ENCODE results near the gene CDS2. TPM values are rescaled to one million over a fixed set of nuclear protein-coding genes. Genes with fewer than 3 reads are reported as not detected.
A peak's percentile ranks its signal among the peaks of the same experiment; 100 is the strongest.

Gene CDS2
- total and polyA plus RNA-seq, 10 of the 15 experiments (the other 5 are each of a cell fraction or from before 2014, with no cell fraction given) = 11.5 to 94.7 (median 23.1) TPM

DNA sequence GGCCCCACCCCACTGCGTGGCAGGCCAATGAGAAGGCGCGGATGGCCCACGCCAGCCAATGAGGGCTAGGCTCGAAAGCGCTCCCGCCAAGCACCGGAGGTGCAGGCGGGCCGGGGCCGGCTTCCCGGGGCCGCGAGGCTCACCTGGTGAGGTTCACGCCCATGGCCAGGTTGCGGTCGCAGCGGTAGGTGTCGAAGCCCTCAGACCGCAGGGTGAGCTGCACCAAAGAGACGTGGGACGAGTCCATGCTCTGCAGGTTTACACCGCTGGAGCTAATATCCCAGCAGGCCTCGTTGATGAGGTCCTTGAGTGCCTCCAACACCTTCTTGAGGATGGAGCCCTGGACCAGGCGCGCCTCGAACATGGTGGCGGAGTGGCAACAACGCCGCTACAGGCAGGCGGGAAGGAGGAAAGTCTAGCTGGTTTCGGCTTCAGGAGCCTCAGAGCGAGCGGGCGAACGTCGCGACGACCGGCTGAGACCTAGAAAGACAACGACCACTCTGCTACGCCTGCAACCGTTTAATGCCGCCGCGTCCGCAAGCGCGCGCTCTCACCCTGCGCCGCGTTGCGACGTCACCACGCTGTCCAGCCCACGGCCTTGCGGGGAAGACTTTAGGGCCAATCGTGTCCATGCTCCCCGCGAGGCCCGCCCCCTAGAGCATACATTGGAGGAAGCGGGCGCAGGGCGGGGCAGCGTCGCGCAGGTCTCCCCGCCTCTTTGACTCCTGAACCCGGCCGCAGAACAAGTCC, 7.2 kb upstream of the CDS2 start, which contains the start of gene PCNA:
Gene PCNA (minus strand): TSS at position 524 of the 750 bp plus-strand sequence. CDS start 160 bp downstream, at position 364.
- FAIRE-seq (peak; percentile 96), DNase-seq (ENCODE audit: low read depth, low spot score) (peak; percentile 90), ATAC-seq (peak; percentile 94)
- Histone ChIP-seq H3K27me3 (replicated peaks in 1 of 2; ENCODE audit: control insufficient read depth in 2 of 2, insufficient read depth in 2 of 2, low read length in 1 of 2) (no peaks in the 10 kb centered on the region), H3K4me1 (ENCODE audit: control insufficient read depth, insufficient read depth, low read length) (peaks cover 4% of the 10 kb centered on the region; the same call in 1 of the 2 replicates), H3K9me3 (replicated peaks; ENCODE audit: control insufficient read depth, insufficient read depth, low read length) (no peaks in the 10 kb centered on the region), H2AFZ (ENCODE audit: control insufficient read depth, low read depth, low read length) (peak within 1 kb of the TSS; percentile 84), H3K27ac (ENCODE audit: control insufficient read depth, insufficient read depth) (peak within 1 kb of the TSS; percentile 94), H3K4me3 (peak within 1 kb of the TSS; percentile 84), H4K20me1 (ENCODE audit: control insufficient read depth, insufficient read depth) (no peaks in the 10 kb centered on the region), H3K79me2 (ENCODE audit: control insufficient read depth, insufficient read depth, low read length) (peaks cover 45% of the 10 kb centered on the region), H3K4me2 (ENCODE audit: control insufficient read depth, insufficient read depth) (peak within 1 kb of the TSS; percentile 67), H3K36me3 (ENCODE audit: control insufficient read depth in 2 of 2, insufficient read depth in 2 of 2, low read length in 1 of 2) (peaks cover 2 to 13% of the 10 kb centered on the region in 2 experiments), H3K9ac (ENCODE audit: control insufficient read depth, insufficient read depth, low read length) (peak within 1 kb of the TSS; percentile 94)
- in situ Hi-C loops (cut with MboI) (loop anchor here (5.0 kb wide), 1 partner anchor 68 kb away; no protein-coding TSS in a partner anchor), intact Hi-C loops (cut with micrococcal nuclease; ENCODE audit: unreplicated experiment) (loop anchor here (2.0 to 5.0 kb wide), 2 partner anchors 41 to 307 kb away; no protein-coding TSS in a partner anchor)
- SMC1A ChIA-PET (ENCODE audit: uncharacterized antibody, unreplicated experiment) = interaction anchor here (0.6 to 5.8 kb wide), 19 partner anchors 7 to 303 kb away, joined by 3 to 55 read pairs (median 4); partner anchors contain the start of gene CDS2
- CTCF ChIA-PET = interaction anchor here (0.9 to 2.6 kb wide), 7 partner anchors 9 to 361 kb away, joined by 3 to 9 read pairs (median 6); no protein-coding TSS in a partner anchor
- RAD21 ChIA-PET (ENCODE audit: unreplicated experiment) = interaction anchor here (0.7 to 4.0 kb wide), 8 partner anchors 13 to 308 kb away, joined by 3 to 34 read pairs (median 3); no protein-coding TSS in a partner anchor
- no TSS peak for BruUV-seq (replicated peaks)
- 1% methylated on average over 71 of the region's 71 CpGs for WGBS (ENCODE audit: insufficient coverage, insufficient replicate concordance, low lambda C conversion rate, missing lambda C conversion rate)
- POLR2A ChIA-PET = interaction anchor here (0.5 to 2.0 kb wide), 10 partner anchors 8 to 334 kb away, joined by 3 to 8 read pairs (median 4); no protein-coding TSS in a partner anchor
- TF ChIP-seq SMARCA5 (IDR thresholded peaks at IDR 0.05) = peak; percentile 75
- no peak for TF ChIP-seq STAT3 (IDR thresholded peaks at IDR 0.05; ENCODE audit: low read depth, low read length)
- TF ChIP-seq, protein P1, sequence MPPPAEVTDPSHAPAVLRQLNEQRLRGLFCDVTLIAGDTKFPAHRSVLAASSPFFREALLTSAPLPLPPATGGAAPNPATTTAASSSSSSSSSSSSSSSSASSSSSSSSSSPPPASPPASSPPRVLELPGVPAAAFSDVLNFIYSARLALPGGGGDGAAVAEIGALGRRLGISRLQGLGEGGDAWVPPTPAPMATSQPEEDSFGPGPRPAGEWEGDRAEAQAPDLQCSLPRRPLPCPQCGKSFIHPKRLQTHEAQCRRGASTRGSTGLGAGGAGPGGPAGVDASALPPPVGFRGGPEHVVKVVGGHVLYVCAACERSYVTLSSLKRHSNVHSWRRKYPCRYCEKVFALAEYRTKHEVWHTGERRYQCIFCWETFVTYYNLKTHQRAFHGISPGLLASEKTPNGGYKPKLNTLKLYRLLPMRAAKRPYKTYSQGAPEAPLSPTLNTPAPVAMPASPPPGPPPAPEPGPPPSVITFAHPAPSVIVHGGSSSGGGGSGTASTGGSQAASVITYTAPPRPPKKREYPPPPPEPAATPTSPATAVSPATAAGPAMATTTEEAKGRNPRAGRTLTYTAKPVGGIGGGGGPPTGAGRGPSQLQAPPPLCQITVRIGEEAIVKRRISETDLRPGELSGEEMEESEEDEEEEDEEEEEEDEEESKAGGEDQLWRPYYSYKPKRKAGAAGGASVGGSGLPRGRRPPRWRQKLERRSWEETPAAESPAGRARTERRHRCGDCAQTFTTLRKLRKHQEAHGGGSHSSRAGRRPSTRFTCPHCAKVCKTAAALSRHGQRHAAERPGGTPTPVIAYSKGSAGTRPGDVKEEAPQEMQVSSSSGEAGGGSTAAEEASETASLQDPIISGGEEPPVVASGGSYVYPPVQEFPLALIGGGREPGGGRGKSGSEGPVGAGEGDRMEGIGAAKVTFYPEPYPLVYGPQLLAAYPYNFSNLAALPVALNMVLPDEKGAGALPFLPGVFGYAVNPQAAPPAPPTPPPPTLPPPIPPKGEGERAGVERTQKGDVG (CRISPR knock-in tag; IDR thresholded peaks at IDR 0.05) = no peak
- peak; percentile 8; the same call in 1 of the 2 replicates for TF ChIP-seq YY1 (IDR thresholded peaks at IDR 0.05; ENCODE audit: low read depth, low read length)
- peak; percentile 80; the same call in 1 of the 2 replicates for TF ChIP-seq ASH2L (IDR thresholded peaks at IDR 0.05; ENCODE audit: borderline replicate concordance, low read depth)
- TF ChIP-seq BACH1 (IDR thresholded peaks at IDR 0.05; ENCODE audit: borderline replicate concordance) = peak; percentile 47; the same call in 1 of the 2 replicates
- no peak for TF ChIP-seq RELA (IDR thresholded peaks at IDR 0.05; ENCODE audit: borderline replicate concordance, partially characterized antibody)
- no peak for TF ChIP-seq BRCA1 (IDR thresholded peaks at IDR 0.05; ENCODE audit: low read depth, low read length)
- TF ChIP-seq MLLT1 (IDR thresholded peaks at IDR 0.05) = peak; percentile 89
- no peak for TF ChIP-seq CEBPB (IDR thresholded peaks at IDR 0.05; ENCODE audit: borderline replicate concordance in 1 of 2, low read depth in 2 of 2, low read length in 2 of 2)
- peak; percentile 77 for TF ChIP-seq SMAD1 (IDR thresholded peaks at IDR 0.05; ENCODE audit: low read depth, partially characterized antibody)
- peak; percentile 95 for TF ChIP-seq LARP7 (IDR thresholded peaks at IDR 0.05)
- no peak for TF ChIP-seq YBX1 (IDR thresholded peaks at IDR 0.05)
- no peak for TF ChIP-seq IKZF2 (IDR thresholded peaks at IDR 0.05)
- TF ChIP-seq, protein P2, sequence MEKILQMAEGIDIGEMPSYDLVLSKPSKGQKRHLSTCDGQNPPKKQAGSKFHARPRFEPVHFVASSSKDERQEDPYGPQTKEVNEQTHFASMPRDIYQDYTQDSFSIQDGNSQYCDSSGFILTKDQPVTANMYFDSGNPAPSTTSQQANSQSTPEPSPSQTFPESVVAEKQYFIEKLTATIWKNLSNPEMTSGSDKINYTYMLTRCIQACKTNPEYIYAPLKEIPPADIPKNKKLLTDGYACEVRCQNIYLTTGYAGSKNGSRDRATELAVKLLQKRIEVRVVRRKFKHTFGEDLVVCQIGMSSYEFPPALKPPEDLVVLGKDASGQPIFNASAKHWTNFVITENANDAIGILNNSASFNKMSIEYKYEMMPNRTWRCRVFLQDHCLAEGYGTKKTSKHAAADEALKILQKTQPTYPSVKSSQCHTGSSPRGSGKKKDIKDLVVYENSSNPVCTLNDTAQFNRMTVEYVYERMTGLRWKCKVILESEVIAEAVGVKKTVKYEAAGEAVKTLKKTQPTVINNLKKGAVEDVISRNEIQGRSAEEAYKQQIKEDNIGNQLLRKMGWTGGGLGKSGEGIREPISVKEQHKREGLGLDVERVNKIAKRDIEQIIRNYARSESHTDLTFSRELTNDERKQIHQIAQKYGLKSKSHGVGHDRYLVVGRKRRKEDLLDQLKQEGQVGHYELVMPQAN (conservative IDR thresholded peaks at IDR 0.05) = peak; percentile 17

Data from GM12878 (cell line).